B cell (primary cell): ENCODE data around the gene TNFRSF1B. TPM values are rescaled to one million over a fixed set of nuclear protein-coding genes. Genes with fewer than 3 reads are reported as not detected.

Experiments
- ATAC-seq: fragments of 200-7000 bp; cut with Tn5 transposase; one replicate; pipeline ENCODE4 v1.10.0; 2021; ENCODE audit warnings: low read depth, mild to moderate bottlenecking, moderate number of reproducible peaks, moderate library complexity
- CTCF ChIA-PET: fragments of 350-600 bp; sonication (Branson Sonifier 250); formaldehyde crosslinking; loops from one replicate; lab custom pipeline; 2021; ENCODE audit warnings: antibody characterized with exemption, inconsistent platforms; lab: Charles Lee
- POLR2A ChIA-PET: fragments of 350-600 bp; sonication (Branson Sonifier 250); formaldehyde crosslinking; loops from one replicate; lab custom pipeline; 2021; ENCODE audit warnings: antibody characterized with exemption; lab: Charles Lee
- DNase-seq: peaks from one replicate; pipeline ENCODE4 v3.0.0; 2013
- H2AFZ ChIP-seq: 2 replicates; pipeline ENCODE4 v1.6.1; 2012; ENCODE audit warnings: mild to moderate bottlenecking, low read depth, low read length; ENCODE audit not compliant: insufficient read depth, poor library complexity, severe bottlenecking
- H3K27ac ChIP-seq, 2 donors: 1 replicate in 1 of 2; 2 replicates in 1 of 2; pipeline ENCODE4 v1.5.1; 2012 to 2013; ENCODE audit warnings: low read length in 2 of 2, mild to moderate bottlenecking in 2 of 2, moderate library complexity in 1 of 2
- H3K27me3 ChIP-seq, 4 experiments: fragments of 200-600 bp in 1 of 4; sonication (generic) in 1 of 4; replicated peaks in 1 of 4; 1 replicate in 2 of 4; 2 replicates in 2 of 4; pipeline versions ENCODE4 v1.6.1 to v1.7.0; 2013 to 2016; ENCODE audit warnings: low read length in 3 of 4, mild to moderate bottlenecking in 2 of 4, mixed read lengths in 1 of 4, moderate library complexity in 1 of 4; ENCODE audit not compliant: insufficient read depth in 4 of 4, control insufficient read depth in 3 of 4; ENCODE audit errors: control extremely low read depth in 1 of 4
- H3K36me3 ChIP-seq, 2 experiments: replicated peaks in 1 of 2; 1 replicate in 1 of 2; 2 replicates in 1 of 2; pipeline versions ENCODE4 v1.6.1 to v1.7.1; 2013; ENCODE audit warnings: low read length in 1 of 2; ENCODE audit not compliant: insufficient read depth in 2 of 2, control insufficient read depth in 1 of 2; ENCODE audit errors: control extremely low read depth in 1 of 2, extremely low read depth in 1 of 2
- H3K4me1 ChIP-seq, 2 donors: fragments of 200-600 bp in 1 of 2; sonication (generic) in 1 of 2; 1 replicate in 1 of 2; 2 replicates in 1 of 2; pipeline versions ENCODE4 v1.5.1 to v1.6.1; 2013 to 2017; ENCODE audit warnings: low read length in 2 of 2; ENCODE audit not compliant: control insufficient read depth in 2 of 2, insufficient read depth in 2 of 2
- H3K4me2 ChIP-seq: replicated peaks from 2 replicates; pipeline ENCODE3; 2012; ENCODE audit warnings: mild to moderate bottlenecking, low read depth, low read length; ENCODE audit not compliant: poor library complexity, severe bottlenecking
- H3K4me3 ChIP-seq, 5 experiments: fragments of 200-600 bp in 1 of 5; sonication (generic) in 1 of 5; 1 replicate in 3 of 5; 2 replicates in 2 of 5; pipeline versions ENCODE4 v1.5.1 to v1.7.0; 2011 to 2016; ENCODE audit warnings: low read length in 4 of 5, mild to moderate bottlenecking in 4 of 5, low read depth in 2 of 5, control low read depth in 1 of 5, moderate library complexity in 1 of 5; ENCODE audit not compliant: insufficient read depth in 1 of 5; ENCODE audit errors: control extremely low read depth in 1 of 5, extremely low read depth in 1 of 5
- H3K79me2 ChIP-seq: fragments of 200-600 bp; sonication (generic); one replicate; pipeline ENCODE4 v1.6.0; 2016; ENCODE audit warnings: low read length; ENCODE audit not compliant: control insufficient read depth, insufficient read depth
- H3K9ac ChIP-seq: fragments of 200-600 bp; sonication (generic); 2 replicates; pipeline ENCODE4 v1.6.1; 2017; ENCODE audit warnings: mild to moderate bottlenecking, low read length, moderate library complexity
- H3K9me3 ChIP-seq, 3 donors: one replicate each; pipeline versions ENCODE4 v1.6.1 to v1.7.1; 2013; ENCODE audit warnings: low read length in 2 of 3; ENCODE audit not compliant: control insufficient read depth in 2 of 3, insufficient read depth in 1 of 3; ENCODE audit errors: control extremely low read depth in 1 of 3
- H4K20me1 ChIP-seq: 2 replicates; pipeline ENCODE4 v1.6.0; 2012; ENCODE audit warnings: mild to moderate bottlenecking, low read length; ENCODE audit not compliant: insufficient read depth, control insufficient read depth, poor library complexity, severe bottlenecking
- H3K27ac Mint-ChIP-seq: one replicate; pipeline ENCODE4 v1.8.0; 2021; ENCODE audit warnings: mixed read lengths
- H3K27me3 Mint-ChIP-seq: one replicate; pipeline ENCODE4 v1.8.0; 2021; ENCODE audit warnings: mixed read lengths
- H3K4me1 Mint-ChIP-seq: one replicate; pipeline ENCODE4 v1.8.0; 2021; ENCODE audit warnings: mixed read lengths
- H3K4me3 Mint-ChIP-seq: one replicate; pipeline ENCODE4 v1.8.0; 2021; ENCODE audit warnings: mixed read lengths
- H3K9me3 Mint-ChIP-seq: one replicate; pipeline ENCODE4 v1.8.0; 2022; ENCODE audit warnings: mixed read lengths; ENCODE audit not compliant: insufficient read depth
- EZH2 ChIP-seq: IDR thresholded peaks from 2 replicates; pipeline ENCODE4 v1.6.1; 2012; ENCODE audit warnings: borderline replicate concordance, low read depth, mild to moderate bottlenecking, moderate library complexity, low read length; ENCODE audit not compliant: insufficient read depth, poor library complexity, severe bottlenecking
- WGBS: methylation state at CpG from one replicate; pipeline ENCODE4 v1.1.5; 2013; ENCODE audit warnings: missing lambda C conversion rate; ENCODE audit not compliant: insufficient coverage; 5-methylcytosine and 5-hydroxymethylcytosine counted together
- intact Hi-C: fragments of 100-400 bp; cut with micrococcal nuclease; formaldehyde crosslinking; loops from one replicate; pipeline ENCODE4 v1.10.0; 2022
- polyA plus RNA-seq: library from polyadenylated mRNA; depleted of rRNA; stranded (reverse); fragments of >200 nt; gene quantifications from 2 replicates; pipeline ENCODE4 v1.2.3, GENCODE V29; 2012
- total RNA-seq, 2 donors: library from RNA; stranded (reverse); fragments of 120-200 nt in 1 of 2; gene quantifications; 1 replicate in 1 of 2; 2 replicates in 1 of 2; pipeline versions ENCODE4 v1.2.3 to v1.2.4, GENCODE V29; 2013 to 2022
- TF ChIP-seq, protein P1 (sequence below): fragments of 200-600 bp; IDR thresholded peaks from one replicate; pipeline ENCODE4 v1.8.0; 2022; ENCODE audit warnings: antibody characterized with exemption, mild to moderate bottlenecking

The TNFRSF1B gene
- total and polyA plus RNA-seq, 2 donors (not counting 1 experiment from before 2014, with no cell fraction given), result 37.7 to 99.4 TPM

- H3K27me3 Mint-ChIP-seq, result no peaks in the 10 kb centered on the region
- intact Hi-C loops, result loop anchor here (5.0 kb wide), 1 partner anchor 37 kb away; no protein-coding TSS in a partner anchor
Measured at GRCh38 chr1:12144969-12145368, 21.8 kb upstream of the TNFRSF1B start.

More at GRCh38 chr1:12144969-12145368, 21.8 kb upstream of the TNFRSF1B start:
- Histone ChIP-seq H3K4me2 (no peak overlapping the region), H3K36me3 (no peaks in the 10 kb centered on the region), H3K27ac (no peak overlapping the region), H3K4me3 (no peak overlapping the region), H3K27me3 (no peaks in the 10 kb centered on the region), H3K4me1 (peaks cover 66 to 86% of the 10 kb centered on the region in 2 donors), H3K9ac (no peak overlapping the region), H3K9me3 (peaks cover 0 to 14% (median 0%) of the 10 kb centered on the region in 3 donors), H2AFZ (no peak overlapping the region), H4K20me1 (no peaks in the 10 kb centered on the region), H3K79me2 (no peaks in the 10 kb centered on the region)
- Mint-ChIP-seq H3K9me3 (no peaks in the 10 kb centered on the region), H3K27ac (peak overlapping the region; percentile 75), H3K4me3 (no peak overlapping the region), H3K4me1 (peaks cover 77% of the 10 kb centered on the region)
- WGBS, result 91% methylated on average over 4 of the region's 4 CpGs
- CTCF ChIA-PET, result interaction anchor here (0.6 to 15.1 kb wide), 2 partner anchors 20 to 64 kb away, joined by 3 to 169 read pairs; no protein-coding TSS in a partner anchor
- no peak for TF ChIP-seq EZH2
- TF ChIP-seq, protein P1, sequence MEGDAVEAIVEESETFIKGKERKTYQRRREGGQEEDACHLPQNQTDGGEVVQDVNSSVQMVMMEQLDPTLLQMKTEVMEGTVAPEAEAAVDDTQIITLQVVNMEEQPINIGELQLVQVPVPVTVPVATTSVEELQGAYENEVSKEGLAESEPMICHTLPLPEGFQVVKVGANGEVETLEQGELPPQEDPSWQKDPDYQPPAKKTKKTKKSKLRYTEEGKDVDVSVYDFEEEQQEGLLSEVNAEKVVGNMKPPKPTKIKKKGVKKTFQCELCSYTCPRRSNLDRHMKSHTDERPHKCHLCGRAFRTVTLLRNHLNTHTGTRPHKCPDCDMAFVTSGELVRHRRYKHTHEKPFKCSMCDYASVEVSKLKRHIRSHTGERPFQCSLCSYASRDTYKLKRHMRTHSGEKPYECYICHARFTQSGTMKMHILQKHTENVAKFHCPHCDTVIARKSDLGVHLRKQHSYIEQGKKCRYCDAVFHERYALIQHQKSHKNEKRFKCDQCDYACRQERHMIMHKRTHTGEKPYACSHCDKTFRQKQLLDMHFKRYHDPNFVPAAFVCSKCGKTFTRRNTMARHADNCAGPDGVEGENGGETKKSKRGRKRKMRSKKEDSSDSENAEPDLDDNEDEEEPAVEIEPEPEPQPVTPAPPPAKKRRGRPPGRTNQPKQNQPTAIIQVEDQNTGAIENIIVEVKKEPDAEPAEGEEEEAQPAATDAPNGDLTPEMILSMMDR, result no peak
- no peak for DNase-seq
- no peak for ATAC-seq
- POLR2A ChIA-PET, result interaction anchor here (0.6 to 0.7 kb wide), 3 partner anchors 15 to 237 kb away, joined by 4 to 5 read pairs (median 5); no protein-coding TSS in a partner anchor
